ENCODE data around the gene PLEKHN1. TPM values are rescaled to one million over a fixed set of nuclear protein-coding genes. Genes with fewer than 3 reads are reported as not detected.

The PLEKHN1 gene
- total RNA-seq, 2 donors from 2014 or later = 0.59 TPM; not detected in 1

DNA sequence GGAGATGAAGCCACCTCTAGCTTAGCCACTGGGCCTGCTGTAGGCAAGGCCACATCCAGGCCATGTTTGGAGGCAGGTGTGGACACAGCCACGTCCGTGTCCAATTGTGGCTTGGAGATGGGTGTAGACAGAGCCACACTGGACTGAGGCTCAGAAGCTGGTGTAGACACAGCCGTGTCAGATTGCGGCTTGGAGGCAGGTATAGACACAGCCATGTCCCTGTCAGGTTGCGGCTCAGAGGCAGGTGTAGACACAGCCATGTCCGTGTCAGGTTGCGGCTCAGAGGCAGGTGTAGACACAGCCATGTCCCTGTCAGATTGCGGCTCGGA, 13.4 kb downstream of the PLEKHN1 start:
- DNase-seq (ENCODE audit: low spot score) = no peak
- peaks cover 15% of the 10 kb centered on the region for H3K36me3 ChIP-seq
- peak overlapping the region in 1 of 2 donors; percentile 34 for H3K4me3 ChIP-seq
- TF ChIP-seq, protein P1, sequence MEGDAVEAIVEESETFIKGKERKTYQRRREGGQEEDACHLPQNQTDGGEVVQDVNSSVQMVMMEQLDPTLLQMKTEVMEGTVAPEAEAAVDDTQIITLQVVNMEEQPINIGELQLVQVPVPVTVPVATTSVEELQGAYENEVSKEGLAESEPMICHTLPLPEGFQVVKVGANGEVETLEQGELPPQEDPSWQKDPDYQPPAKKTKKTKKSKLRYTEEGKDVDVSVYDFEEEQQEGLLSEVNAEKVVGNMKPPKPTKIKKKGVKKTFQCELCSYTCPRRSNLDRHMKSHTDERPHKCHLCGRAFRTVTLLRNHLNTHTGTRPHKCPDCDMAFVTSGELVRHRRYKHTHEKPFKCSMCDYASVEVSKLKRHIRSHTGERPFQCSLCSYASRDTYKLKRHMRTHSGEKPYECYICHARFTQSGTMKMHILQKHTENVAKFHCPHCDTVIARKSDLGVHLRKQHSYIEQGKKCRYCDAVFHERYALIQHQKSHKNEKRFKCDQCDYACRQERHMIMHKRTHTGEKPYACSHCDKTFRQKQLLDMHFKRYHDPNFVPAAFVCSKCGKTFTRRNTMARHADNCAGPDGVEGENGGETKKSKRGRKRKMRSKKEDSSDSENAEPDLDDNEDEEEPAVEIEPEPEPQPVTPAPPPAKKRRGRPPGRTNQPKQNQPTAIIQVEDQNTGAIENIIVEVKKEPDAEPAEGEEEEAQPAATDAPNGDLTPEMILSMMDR (IDR thresholded peaks at IDR 0.05) = no peak
- H3K27ac ChIP-seq = peak overlapping the region; percentile 91 to 93
- H3K27me3 ChIP-seq = no peaks in the 10 kb centered on the region
- no peaks in the 10 kb centered on the region for H3K9me3 ChIP-seq
- peaks cover 0 to 55% of the 10 kb centered on the region in 2 donors for H3K4me1 ChIP-seq

- no peak for DNase-seq (ENCODE audit: low spot score)
- Histone ChIP-seq H3K27me3 (no peaks in the 10 kb centered on the region), H3K36me3 (peaks cover 15% of the 10 kb centered on the region), H3K9me3 (no peaks in the 10 kb centered on the region), H3K27ac (peak overlapping the region; percentile 91 to 93), H3K4me3 (peak overlapping the region; percentile 34 to 41), H3K4me1 (peaks cover 0 to 55% of the 10 kb centered on the region in 2 donors)
- TF ChIP-seq, protein P1 (IDR thresholded peaks at IDR 0.05) = no peak
Observed at GRCh38 chr1:980137-980571, 13.9 kb downstream of the PLEKHN1 start.

DNA sequence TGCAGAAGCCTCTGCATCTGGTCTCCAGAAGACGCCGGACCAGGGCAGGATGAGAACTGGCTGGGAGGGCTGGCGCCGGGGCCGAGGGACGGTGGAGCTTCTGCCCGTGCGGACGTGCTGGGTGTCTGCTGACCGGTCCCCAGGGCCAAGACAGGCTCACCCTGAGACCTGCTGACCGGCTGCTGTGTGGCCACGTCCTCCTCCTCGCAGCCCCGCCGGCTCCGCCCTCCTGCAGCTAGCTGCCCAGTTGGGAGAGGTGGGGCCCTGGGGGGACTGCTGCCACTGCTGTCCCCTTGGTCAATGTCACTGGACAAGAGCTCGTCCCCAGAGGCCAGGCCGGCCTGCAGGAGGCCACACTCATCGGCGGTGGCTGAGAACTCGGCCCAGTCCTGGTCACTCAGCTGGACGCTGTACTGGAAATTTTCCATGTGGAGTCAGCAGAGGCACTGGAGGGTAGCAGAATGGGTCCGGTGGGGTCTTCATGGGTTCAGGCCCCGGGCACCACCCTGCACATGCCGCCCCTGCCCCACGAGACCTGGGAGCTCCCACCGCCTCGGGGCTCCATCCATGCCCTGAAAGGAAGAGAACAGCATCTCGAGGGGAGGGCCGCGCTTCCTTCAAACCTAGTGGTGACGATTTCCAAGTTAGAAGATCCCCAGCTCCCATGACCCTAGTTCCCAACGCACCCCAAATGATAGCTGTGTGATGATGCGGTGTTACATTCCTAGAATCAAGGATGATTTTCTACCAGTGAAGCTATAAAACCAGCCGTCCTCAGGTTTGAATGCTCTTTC, 14.5 kb downstream of the PLEKHN1 start:
- Histone ChIP-seq H3K4me3 (peak overlapping the region; percentile 34 to 41), H3K9me3 (no peaks in the 10 kb centered on the region), H3K27me3 (no peaks in the 10 kb centered on the region), H3K27ac (peak overlapping the region; percentile 91 to 93), H3K4me1 (peaks cover 0 to 53% of the 10 kb centered on the region in 2 donors), H3K36me3 (peaks cover 15% of the 10 kb centered on the region)
- TF ChIP-seq, protein P1 (IDR thresholded peaks at IDR 0.05) = no peak
- DNase-seq (ENCODE audit: low spot score) = no peak

- H3K27ac ChIP-seq = peak overlapping the region; percentile 91 to 93
- H3K4me1 ChIP-seq = peaks cover 0 to 46% of the 10 kb centered on the region in 2 donors
- H3K27me3 ChIP-seq = no peaks in the 10 kb centered on the region
- peak overlapping the region; percentile 33 to 41 for H3K4me3 ChIP-seq
- peaks cover 15% of the 10 kb centered on the region for H3K36me3 ChIP-seq
- TF ChIP-seq, protein P1 (IDR thresholded peaks at IDR 0.05) = no peak
- DNase-seq (ENCODE audit: low spot score) = no peak
- H3K9me3 ChIP-seq = no peaks in the 10 kb centered on the region
Observed at GRCh38 chr1:981491-981954, 15.2 kb downstream of the PLEKHN1 start.

- DNase-seq (ENCODE audit: low spot score) = no peak
- Histone ChIP-seq H3K27me3 (no peaks in the 10 kb centered on the region), H3K36me3 (peaks cover 15% of the 10 kb centered on the region), H3K9me3 (no peaks in the 10 kb centered on the region), H3K4me1 (peaks cover 0 to 46% of the 10 kb centered on the region in 2 donors), H3K27ac (peak within 1 kb of the TSS; percentile 91 to 93), H3K4me3 (peak within 1 kb of the TSS; percentile 33 to 41)
- TF ChIP-seq, protein P1 (IDR thresholded peaks at IDR 0.05) = no peak
Observed at GRCh38 chr1:981955-982558, 15.8 kb downstream of the PLEKHN1 start, which contains the start of gene PERM1. PERM1 (minus strand) TSS chr1:982093; CDS start chr1:981029, 1,064 bp downstream.
